Stimulated activated CD4-positive, alpha-beta T cell treated with anti-CD3 and anti-CD28 coated beads, Interleukin-1b, Interleukin-23, amount 100 ng/mL, for 48 hours (primary cell): ENCODE measurements around the gene PAX6.

Source experiments
- DNase-seq: peaks from one replicate; pipeline ENCODE4 v3.0.0-alpha.2; 2020

PAX6 gene

DNA sequence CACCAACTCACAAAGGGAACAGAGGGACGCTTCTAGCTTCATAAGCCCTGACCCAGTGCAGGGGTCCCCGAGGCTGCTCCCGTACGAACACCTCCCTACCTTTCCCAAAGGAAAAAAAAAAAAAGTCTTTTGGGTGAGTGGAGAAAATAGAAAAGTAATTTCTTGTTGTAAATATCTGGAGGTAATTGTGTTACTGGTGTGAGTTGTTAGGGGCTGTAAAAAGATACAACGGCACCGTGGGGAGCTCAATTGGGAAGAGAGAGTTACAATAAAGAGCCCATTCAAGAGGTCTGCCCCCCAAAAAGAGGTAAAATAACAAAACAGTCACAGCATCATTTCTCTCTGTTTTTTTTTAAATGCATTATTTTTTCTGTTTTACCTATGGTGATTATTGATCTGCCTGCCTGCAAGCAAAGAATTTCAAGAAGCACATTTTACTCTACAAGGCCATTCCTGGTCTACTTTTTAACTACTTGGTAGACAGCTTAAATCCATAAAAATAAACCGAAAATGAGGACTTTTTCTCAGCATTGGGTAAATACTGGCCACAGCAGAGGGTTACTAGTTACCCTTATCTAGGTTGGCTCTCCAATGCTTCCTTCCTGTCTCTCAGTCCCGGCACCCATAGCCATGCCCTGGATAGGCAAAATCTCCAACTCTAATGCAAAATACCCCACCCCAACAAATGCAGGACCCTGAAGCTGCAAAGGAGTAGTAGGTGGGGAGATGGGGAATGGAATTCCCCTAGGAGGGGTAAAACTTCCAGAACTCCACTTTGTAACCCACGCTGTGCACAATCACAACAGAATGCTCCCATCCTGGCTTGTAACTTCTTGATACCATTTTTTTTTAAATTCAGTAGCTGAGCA, 3.1 kb downstream of the PAX6 start:
- DNase-seq: no peak

DNA sequence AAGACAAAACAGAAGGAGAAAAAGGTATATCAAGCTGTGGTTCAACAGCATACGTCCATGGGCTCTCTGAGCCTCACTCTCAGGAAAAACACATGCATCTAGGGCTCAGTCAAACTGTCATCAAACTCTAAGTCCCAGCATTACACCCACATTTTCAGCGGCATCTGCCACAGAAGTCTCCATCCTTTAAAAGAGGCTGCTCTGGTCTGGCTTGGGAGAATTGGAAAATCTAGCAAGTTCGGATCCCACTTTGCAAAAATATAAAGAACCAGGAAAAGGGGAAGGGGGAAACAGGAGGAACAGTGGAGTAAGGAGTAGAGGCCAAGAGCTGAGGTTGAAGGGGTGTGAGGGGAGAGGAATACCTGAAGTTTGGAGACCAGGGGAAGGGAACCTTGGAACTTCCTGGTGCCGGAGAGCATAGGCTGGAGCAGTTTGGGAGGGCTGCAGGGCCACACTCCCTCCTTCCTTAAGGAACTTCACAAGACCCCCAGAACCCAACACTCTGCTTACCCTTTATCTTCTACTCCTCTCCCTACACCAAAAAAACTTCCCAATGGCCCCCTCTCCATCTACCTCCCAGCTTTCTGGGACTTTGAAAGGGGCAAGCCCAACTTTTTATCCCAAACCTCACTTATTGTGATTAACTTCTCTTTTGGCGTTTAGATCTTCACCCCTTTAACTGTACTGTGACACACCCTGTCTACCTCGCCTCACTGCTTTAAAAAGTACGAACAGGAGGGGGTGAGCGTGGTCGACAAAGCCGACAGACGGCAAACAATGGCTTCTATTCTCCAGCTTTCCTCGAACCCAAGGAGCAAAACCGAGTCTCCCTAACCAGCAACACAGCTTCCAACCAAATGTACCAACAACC, 4.0 kb downstream of the PAX6 start:
- no peak for DNase-seq

DNA sequence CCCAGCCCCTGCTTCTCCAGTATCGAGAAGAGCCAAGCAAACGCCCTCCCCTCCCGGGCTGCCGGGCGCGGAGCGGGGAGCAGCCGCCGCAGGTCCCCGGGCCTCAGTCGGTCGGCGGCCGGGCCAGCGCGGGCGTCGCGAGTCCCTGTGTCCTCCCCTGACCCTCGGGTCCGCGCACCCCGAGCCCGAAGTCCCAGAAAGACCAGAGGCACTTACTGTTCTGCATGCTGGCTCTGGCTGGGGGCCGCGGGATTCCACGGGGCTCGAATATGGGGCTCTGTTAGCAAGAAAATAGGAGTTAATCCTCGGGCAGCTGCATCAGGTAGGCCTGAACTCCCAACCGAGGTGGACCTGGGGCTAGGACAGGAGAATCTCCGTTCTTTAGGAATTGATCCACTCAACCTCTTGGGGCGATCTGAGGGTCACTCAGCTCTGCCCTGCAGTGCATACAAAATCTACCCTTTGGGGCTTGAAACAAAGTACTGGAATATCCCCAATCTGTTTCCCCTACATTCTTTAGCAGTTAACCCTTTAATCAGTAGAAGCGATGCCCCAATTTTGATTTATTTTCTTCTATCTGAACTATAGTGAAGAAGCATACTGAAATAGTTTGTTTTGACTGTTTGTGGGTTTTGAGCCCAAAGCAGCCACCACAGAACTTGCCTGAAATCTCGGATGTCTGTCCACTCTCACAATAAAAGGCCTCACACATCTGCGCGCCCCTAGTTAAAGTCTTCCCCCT, 4.8 kb downstream of the PAX6 start:
- DNase-seq: no peak

DNA sequence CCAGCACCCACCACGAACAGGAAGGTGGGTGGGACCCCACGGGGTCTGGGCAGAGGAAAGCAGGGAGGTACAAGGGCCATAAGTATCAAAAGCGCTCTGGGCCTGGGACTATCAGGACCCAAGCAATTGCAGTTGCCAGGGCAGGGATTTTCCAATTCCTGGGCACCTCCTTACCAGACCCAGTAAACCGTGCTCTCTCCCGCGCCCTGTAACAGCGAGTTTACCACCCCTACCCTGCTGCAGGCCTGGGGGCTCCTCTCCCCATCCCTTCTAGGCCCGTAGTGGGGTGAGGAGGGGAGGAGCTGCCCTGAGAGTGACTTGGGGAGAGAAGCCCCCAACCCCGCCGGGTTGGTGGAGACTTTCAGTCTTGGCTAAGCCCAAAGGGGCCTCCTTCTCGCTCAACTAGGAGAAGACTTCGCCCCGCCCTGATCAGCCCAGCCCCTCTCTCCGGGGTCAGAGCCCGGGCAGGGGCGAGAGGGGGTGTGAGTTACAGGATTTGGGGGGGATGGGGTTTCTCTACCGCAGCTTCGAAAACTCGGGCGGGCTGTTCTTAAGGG, 5.4 kb downstream of the PAX6 start:
- no peak for DNase-seq

DNA sequence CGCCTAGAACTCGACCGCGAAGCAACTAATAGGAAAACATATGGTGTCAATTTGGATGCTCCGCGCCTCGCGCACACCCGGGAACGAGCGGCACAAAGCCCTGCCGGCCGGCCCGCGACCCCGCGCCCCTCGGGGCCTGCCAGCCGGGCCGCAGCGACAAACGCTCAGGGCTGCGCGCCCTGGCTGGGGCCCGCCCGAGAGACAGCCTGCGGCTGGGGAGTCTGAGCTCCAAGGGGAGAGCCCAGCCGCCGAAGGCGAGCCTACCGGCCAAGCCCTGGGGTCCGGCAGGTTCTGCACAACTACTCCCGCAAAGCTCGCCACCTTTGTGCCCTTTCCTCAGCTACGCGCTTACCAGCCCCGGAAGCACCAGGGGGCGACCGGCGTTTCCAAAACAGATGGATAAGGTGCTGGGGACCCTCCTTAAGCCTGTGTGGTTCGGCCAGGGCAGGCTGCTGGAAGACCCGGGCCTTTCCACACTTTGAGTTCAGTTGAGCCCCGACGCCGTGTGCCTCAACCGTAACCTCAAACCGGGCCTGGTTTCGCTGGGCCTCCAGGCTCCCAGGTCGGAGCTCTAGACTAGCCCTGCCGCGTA, 6.0 kb downstream of the PAX6 start:
- DNase-seq: no peak

DNA sequence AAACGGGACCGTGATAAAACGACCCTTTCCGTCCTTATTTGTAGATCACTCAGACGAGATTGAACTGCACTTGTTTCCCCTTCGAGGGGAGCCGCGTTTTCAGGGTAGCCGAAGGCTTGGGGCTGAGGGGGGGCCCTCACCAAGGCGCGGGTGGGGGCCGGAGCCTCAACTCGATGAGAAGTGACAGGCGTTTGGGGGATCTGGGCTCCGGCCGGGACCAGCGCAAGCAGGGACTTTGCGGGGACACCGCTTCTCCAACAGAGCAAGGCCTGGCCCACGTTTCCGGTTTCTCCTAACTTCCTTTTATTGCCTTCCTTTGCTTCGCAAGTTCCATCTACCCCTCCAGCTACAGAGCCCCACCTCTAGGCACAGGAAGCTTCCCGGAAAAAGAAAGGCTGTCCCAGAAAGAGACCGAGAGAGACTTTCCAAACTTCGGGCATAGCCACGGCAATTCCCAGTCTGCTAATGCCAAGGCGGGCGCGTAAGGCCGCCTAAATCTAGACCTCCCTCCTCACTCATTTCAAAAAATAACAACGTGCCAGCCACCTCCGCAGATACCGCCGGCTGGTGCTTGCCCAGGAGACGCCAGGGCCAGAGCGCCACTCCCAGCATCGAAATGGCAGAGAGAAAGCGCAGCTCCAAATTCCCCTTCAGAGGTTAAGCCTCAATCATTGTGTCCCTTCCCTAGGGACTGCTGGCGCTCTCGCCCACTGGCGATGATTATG, 6.6 kb downstream of the PAX6 start:
- DNase-seq: no peak

DNA sequence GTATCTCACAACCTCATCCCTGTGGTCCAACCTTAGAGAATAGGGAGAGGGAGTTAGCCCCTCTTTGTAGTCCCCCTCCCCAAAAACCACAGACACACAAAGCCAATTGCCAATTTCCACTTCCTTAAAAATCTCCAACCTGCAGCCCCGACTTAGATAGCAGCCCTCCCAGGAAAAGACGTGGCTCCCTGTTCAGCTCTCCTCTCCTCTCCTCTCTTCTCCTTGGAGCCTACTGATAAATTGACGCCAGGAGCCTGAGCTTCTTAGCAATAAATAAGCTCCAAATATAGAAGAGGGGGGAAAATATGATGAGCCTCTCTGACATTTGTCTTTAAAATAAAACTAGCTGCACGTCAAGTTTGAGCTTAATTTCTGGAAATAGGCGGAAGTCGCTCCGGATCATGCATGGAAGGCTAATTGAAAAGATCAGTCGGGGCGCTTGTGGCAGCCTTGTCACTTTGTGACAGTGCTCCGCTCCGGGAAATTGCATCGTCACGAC, 7.3 kb downstream of the PAX6 start:
- no peak for DNase-seq

DNA sequence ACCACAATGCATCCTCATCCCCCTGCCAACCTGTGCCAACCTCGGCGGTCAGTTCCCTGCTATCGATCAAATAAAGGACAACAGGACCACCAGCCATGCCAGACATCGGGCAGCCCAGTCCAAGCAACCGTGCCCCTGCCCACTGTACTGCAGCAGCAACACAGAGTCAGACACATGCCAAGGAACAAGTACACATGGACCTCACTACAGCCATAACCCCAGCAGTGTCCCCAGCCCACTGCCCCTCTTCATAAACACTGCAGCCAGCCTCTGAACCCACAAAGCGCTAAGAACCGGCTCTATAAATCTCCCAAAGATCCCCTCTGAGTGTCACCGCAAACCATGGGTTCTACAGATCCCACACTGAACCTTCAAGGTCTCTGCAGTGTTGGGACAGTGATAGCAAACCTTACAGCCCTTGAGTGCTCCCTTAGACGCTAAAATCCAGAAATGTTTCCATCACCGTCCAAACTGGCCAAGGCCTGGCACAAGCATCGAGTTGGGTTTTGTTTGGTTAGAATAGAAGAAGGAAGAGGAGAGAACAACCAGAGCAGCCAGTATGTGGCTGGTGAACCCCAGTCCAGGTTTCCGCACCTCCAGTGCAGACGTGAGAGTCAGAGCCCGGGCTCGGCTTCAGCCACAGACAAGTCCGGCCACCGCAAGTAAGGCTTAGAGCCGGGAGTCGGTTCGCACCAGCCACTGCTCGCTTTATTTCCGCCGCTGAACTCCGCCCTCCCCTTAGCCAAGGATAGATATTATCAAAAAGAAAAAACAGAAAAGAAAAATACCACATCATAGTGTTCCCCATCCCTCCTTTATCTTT, 7.9 kb downstream of the PAX6 start:
- DNase-seq: no peak

DNA sequence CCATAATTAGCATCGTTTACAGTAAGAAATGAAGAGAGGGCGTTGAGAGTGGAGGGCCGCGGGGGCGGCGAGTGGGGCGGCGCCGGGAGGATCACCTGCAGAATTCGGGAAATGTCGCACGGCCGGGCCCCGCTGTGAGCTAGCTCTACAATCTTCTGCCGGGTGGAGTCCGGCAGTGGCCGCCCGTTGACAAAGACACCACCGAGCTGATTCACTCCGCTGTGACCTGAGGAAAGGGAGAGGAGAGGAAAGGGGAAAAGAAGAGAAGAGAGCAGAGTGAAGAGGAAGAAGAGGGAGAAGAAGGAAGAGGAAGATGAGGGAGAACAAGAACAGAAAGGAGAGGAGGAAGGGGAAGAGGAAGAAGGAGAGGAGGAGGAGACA, 8.5 kb downstream of the PAX6 start:
- no peak for DNase-seq

DNA sequence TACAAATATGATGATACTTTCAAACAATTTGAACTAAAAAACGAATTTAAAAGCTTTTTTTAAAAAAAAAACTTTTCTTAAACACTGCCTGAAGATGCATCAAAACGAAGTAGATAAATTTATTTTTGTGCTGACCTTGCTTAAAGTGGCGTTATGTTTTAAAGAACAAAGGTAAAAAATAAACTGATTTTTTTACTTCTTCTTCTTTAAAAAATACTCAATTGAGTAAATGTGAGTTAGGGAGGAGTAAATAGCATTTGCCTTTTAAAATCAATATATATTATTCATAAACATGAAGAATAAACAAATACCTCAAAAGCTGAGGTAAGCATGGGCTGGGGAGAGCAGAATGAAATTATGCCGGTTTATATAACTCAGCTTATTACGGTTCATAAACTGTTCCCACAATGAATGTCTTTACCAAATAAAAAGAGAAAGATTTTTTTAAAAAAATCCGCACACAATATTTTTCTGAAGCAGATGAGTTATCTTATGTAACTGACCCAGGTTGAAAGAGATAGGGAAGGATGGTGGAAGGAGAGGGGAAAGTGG, 9.0 kb downstream of the PAX6 start:
- no peak for DNase-seq

DNA sequence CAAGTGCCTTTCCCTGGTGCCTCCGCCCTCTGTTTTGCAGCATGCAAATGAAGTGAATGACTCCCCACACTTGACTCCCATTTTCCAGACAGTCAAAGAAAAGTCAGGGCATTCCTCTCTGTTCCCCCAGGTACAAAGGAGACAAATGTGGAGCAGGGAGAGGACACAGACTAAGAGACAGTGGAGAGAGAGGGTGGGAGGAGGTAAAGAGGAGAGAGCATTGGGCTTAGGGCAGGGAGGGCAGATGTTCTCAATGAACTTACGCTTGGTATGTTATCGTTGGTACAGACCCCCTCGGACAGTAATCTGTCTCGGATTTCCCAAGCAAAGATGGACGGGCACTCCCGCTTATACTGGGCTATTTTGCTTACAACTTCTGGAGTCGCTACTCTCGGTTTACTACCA, 9.8 kb downstream of the PAX6 start:
- DNase-seq: no peak

DNA sequence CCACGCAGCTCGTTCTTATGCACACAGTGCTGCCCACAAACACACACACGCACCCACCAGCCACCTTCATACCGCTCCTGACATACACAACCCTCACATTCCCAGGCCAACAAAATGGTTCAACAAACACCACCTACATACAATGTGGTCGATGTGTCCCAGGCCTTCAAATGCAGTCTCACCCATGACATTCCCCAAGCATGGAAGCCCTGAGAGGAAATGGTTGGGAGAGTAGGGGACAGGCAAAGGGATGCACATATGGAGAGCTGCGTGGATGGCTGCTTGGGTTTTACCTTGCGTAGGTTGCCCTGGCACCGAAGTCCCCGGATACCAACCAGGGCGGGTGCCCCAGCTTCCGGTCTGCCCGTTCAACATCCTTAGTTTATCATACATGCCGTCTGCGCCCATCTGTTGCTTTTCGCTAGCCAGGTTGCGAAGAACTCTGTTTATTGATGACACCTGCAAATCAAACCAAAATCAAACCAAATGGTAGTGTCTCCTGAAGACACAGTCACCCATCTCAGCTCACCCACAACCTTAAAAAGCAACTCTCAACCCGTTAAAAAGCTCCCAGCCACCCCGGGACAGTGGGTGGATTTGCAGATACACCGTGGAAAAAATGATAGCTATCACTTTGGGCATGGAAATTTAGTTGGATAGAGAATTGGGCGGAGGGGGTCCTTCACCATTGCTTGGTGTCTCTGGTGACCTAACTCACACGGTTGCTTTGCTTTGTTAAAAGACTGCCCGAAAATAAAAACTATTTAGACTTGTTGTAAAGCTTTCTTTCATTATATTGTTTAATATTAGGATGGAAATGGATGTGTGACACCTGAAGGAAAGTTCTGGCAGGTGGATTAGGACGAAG, 10.5 kb downstream of the PAX6 start:
- no peak for DNase-seq

DNA sequence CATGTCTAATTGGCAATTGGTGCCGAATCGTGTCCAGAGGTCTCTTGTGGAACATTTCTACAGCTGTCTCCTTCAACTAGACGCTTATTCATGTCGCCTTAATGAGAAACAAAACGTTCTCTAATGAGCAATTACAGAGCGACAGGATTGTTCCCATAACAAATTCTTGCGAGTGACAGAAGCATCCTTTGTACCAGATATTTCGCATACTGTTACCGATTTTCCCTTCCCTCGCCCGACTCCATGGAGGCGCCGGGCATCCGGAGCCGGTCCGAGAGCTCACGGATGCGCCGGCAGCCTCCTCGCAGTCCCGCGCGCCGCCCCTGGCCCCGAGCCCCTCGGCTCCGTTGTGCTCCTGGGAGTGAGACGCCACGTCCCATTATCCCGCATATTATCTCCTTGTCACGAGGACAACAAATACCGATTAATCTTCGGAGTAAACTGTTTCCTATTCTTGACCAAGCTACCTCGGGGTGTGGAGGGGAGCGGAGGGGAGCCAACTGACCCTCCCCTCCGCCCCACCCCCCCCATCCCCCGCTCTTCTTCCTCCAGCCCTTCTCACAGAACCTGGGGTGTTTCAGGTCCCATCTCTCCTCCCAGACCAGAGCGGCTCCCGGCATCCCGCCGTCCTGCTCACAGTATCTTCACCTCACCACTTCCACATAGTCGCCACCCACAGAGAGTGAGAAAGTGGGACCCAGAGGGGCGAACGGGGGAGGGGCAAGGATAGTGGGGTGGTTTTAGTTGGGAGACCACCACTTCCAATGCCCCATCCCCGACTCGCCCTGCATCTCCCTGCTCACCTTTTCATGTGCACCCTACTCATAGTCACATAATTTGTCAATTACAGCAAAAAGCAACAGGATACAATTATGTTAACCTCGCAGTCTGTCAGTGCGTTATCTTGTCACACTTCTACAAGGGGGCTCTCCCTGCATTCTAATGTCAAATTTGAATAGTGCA, 11.4 kb downstream of the PAX6 start:
- no peak for DNase-seq

DNA sequence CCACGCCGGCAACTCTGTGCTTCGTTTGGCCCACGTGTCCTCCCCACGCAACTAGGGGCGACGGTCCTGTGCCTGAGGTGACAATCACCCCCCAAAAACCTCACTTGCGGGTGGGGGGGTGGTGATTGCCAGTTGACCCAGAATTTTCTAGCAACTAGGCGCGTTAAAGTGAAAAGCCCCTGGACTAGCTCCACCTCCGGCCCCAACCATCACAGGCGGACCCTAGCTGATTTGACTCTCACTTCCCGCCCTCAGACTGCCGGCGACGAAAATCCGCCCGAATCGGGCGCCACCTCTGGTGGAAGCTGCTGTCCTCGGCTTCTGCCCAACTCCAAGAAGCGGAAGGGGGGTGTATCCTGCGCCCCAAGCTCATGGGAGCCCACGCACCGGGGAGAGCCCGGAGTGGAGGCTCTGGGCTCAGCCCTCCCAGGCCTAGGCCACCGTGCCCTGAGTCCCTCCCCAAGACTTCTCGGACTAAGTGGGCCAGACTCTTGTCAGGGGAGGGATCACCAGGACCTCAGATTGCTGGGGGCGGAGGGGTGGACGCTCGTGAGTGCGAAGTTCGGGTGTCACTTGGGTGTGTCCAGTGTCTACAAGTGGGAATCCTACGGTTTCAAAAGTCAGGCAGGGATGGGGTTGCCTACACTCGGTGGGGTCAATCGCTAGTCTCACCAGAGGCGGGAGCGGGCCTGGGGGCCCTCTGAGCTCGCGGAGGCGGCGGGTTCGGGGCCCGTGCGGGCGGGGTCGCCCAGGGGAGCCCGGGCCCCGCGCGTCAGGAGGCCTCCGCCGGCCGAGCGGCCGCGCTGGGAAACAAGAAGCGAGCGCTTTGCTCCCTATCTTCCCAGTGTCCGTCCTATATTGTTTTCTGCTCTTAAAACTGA, 12.3 kb downstream of the PAX6 start:
- DNase-seq: no peak

DNA sequence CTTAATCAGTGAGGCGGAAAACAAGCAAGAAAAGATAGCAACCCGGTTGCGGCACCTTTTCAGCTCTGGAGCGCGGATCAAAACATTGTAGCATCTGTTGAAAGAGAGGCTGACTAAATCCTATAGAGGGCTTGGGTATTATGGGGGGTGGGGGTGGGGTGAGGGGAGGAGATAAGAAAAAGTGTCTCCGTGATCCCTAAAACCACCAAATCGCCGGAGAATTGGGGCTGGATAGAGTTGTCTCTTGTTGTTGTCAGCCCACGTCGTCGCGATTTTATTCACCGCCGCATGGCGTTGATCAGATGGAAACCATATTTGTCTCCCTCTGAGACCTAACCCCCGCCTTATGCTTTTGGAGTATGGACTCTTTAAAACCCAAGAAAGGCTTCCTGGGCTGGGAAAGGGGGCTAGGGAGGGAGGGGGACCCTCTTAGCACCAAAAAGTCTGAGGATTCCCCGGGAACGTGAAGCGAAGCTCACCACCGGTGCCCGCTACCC, 13.0 kb downstream of the PAX6 start:
- no peak for DNase-seq

DNA sequence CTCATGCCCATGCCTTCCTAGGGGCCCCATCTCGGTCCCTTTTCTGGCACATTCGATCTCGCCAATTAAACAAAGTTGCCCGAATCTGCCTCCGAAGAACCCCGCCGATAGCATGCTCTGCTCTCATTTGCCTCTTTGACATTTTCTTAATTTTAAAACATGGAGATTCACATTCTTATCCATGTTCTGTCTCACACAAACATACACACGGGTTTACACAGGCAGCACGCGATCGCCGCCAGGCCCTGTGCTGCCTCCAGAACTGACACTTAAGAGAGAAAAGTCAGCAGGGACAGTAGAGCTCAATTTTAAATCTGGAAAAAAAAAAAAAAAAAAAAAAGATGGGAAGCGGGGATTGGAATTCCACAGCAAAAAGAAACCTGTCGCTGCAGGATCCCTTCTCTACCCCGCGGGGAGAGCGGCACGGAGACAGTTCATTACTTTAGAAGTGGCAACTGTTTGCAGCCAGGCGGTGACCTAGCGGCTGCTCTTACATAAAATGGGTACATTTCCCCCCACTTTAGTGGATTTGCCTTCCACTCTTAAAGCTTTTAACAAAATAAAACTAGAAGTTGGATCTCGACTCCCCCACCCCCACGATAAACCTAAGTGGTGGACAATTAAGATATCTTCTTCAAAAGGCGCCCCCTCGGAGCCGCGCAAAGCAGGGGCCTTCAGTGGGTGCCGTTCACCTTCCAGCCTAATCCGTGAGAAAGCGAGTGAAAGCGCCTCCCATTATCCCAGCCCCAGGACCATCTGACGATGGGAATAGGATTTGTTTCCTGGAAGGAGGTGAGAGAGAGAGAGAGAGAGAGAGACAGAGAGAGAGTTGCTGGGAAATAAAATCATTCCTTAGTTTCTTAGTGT, 13.7 kb downstream of the PAX6 start:
- no peak for DNase-seq
